BE2C (cell line): ENCODE results near the gene DEUP1.

ENCODE experiments used
- DNase-seq: peaks from one replicate; pipeline ENCODE4 v3.0.0-alpha.2; 2020
- H3K27me3 ChIP-seq: fragments of 250-450 bp; sonication (Bioruptor Pico); 2 replicates; pipeline ENCODE4 v1.5.1; 2020; ENCODE audit warnings: mild to moderate bottlenecking
- H3K36me3 ChIP-seq: fragments of 250-450 bp; sonication (Bioruptor Pico); 2 replicates; pipeline ENCODE4 v1.5.1; 2020; ENCODE audit warnings: mild to moderate bottlenecking
- H3K4me1 ChIP-seq: fragments of 250-450 bp; sonication (Bioruptor Pico); 2 replicates; pipeline ENCODE4 v1.5.1; 2020
- H3K4me3 ChIP-seq: 2 replicates; pipeline ENCODE4 v1.5.1; 2011; ENCODE audit warnings: low read depth, low read length
- H3K9me3 ChIP-seq: fragments of 250-450 bp; sonication (Bioruptor Pico); 2 replicates; pipeline ENCODE4 v1.5.1; 2020
- TF ChIP-seq, protein P1 (sequence below): IDR thresholded peaks from 2 replicates; pipeline ENCODE4 v1.5.1; 2012; ENCODE audit warnings: mild to moderate bottlenecking, low read depth, low read length

DEUP1 gene

DNA sequence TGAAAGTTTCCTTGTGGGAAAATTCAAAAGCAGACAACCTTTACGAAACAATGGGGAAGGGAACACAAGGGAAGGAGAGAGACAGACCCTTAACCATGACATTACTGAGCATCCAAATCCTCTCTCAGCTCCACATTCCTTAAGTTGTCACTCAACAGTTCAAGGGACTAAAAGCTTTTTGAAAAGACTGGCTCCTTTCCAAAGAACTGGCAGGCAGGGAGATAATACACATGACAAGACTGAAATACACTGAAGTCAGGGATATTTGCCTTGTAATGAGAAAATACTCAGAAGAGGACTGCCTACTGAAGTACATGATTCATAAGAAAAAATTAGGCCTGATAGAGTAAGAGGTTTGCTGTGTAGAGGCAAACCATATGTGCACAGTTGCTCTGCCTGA lies 143.6 kb downstream of the DEUP1 start:
- Histone ChIP-seq H3K4me3 (no peak overlapping the region), H3K4me1 (peaks cover 2% of the 10 kb centered on the region; the same call in 1 of the 2 replicates), H3K36me3 (peaks cover 38% of the 10 kb centered on the region), H3K27me3 (no peaks in the 10 kb centered on the region), H3K9me3 (no peaks in the 10 kb centered on the region; the same call in 1 of the 2 replicates)
- TF ChIP-seq, protein P1, sequence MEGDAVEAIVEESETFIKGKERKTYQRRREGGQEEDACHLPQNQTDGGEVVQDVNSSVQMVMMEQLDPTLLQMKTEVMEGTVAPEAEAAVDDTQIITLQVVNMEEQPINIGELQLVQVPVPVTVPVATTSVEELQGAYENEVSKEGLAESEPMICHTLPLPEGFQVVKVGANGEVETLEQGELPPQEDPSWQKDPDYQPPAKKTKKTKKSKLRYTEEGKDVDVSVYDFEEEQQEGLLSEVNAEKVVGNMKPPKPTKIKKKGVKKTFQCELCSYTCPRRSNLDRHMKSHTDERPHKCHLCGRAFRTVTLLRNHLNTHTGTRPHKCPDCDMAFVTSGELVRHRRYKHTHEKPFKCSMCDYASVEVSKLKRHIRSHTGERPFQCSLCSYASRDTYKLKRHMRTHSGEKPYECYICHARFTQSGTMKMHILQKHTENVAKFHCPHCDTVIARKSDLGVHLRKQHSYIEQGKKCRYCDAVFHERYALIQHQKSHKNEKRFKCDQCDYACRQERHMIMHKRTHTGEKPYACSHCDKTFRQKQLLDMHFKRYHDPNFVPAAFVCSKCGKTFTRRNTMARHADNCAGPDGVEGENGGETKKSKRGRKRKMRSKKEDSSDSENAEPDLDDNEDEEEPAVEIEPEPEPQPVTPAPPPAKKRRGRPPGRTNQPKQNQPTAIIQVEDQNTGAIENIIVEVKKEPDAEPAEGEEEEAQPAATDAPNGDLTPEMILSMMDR, result no peak
- DNase-seq, result no peak

DNA sequence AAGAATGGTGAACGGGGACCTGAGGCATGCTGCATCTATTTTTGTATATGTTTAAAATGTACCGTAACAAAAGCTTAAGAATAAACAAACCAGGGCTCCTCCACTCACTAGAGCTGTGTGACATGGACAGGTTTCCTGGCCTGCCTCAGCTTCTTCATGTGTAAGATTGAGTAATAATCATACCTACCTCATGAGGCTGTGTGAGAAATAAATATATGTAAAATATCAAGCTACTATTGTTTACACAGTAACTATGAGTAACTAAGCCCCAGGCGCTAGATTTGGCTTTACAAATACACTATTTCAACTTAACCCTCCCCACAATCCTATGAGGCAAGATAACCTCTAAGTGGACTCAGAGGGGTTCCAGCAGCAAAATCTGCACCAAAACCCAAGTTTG lies 146.3 kb downstream of the DEUP1 start:
- H3K4me1 ChIP-seq, result peaks cover 2% of the 10 kb centered on the region; the same call in 1 of the 2 replicates
- TF ChIP-seq, protein P1, result no peak

DNA sequence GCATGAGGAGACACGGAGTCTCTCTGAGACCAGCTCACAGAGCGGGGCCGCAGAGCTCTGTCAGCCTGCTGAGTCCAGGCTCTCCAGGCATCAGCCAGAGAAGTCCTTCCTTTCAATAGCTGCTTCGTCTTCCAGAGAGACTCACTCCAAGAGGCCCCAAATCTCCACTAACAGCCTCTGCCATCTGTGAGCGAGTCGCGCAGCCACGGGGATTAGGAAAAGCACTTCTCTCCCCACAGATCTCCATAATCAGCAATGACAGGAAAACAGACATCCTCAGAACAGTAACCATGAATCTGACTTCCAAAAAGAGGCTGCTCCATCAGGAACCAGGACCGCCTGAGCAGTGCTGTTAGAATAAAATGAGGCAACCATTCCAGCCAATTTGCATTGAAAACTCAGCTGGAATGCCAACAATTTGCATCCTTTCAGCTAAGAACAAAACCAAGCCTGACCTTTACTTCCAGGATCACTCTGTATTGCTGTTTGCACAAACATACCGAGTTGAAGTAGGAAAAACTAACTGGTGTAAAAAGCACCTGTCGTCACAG lies 147.2 kb downstream of the DEUP1 start:
- TF ChIP-seq, protein P1, result no peak

More for the DNA sequence above, 146.3 kb downstream of the DEUP1 start:
- no peak for DNase-seq
- Histone ChIP-seq H3K4me3 (no peak overlapping the region), H3K36me3 (peaks cover 40% of the 10 kb centered on the region), H3K27me3 (no peaks in the 10 kb centered on the region), H3K9me3 (no peaks in the 10 kb centered on the region; the same call in 1 of the 2 replicates)

DNA sequence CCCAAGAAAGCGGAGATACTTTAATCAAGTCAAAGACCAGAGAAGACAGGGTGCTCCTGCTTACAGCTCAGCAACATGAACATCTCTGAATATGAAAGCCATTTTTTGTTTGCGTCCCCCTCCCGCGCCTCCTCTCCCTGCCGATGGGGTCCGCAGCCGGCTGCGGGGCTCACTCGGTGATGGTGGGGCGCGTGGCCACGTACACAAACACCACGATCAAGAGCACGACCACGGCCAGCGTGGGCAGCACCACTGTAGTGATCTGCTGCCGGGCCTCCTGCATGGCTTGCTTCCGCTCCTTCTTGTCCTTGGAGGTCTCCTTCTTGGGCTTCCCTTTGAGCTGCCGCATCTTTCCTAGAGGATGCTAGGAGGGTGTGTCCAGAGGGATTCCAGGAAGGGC lies 148.3 kb downstream of the DEUP1 start:
- DNase-seq, result no peak
- Histone ChIP-seq H3K4me3 (no peak overlapping the region), H3K36me3 (peaks cover 40% of the 10 kb centered on the region), H3K27me3 (no peaks in the 10 kb centered on the region), H3K4me1 (peaks cover 2% of the 10 kb centered on the region; the same call in 1 of the 2 replicates), H3K9me3 (no peaks in the 10 kb centered on the region; the same call in 1 of the 2 replicates)
- TF ChIP-seq, protein P1, result no peak

More for the DNA sequence above, 147.2 kb downstream of the DEUP1 start:
- Histone ChIP-seq H3K9me3 (no peaks in the 10 kb centered on the region; the same call in 1 of the 2 replicates), H3K36me3 (peaks cover 40% of the 10 kb centered on the region), H3K4me3 (no peak overlapping the region), H3K4me1 (peaks cover 2% of the 10 kb centered on the region; the same call in 1 of the 2 replicates), H3K27me3 (no peaks in the 10 kb centered on the region)
- DNase-seq, result no peak

DNA sequence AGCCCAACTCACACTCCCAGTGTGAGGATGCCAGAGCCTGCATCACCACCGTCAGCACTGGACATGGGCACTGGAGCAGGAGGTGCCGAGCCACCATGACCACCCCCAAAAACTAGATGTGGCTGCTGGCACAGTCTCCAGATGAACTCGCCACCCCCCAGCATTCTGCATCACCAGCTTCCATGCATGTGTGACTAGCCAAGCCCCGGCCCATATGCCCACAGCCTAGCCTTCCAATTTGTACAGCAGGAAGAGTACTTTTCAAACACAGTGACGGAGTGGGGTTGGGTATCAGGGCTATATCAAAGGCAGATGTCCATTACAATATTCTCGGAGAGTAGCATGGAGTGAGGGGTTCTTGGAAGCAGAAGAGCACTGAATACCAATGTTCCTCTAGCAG lies 149.7 kb downstream of the DEUP1 start:
- Histone ChIP-seq H3K27me3 (no peaks in the 10 kb centered on the region), H3K4me1 (no peaks in the 10 kb centered on the region), H3K36me3 (peaks cover 38% of the 10 kb centered on the region), H3K9me3 (no peaks in the 10 kb centered on the region; the same call in 1 of the 2 replicates), H3K4me3 (no peak overlapping the region)
- DNase-seq, result no peak
- TF ChIP-seq, protein P1, result no peak

DNA sequence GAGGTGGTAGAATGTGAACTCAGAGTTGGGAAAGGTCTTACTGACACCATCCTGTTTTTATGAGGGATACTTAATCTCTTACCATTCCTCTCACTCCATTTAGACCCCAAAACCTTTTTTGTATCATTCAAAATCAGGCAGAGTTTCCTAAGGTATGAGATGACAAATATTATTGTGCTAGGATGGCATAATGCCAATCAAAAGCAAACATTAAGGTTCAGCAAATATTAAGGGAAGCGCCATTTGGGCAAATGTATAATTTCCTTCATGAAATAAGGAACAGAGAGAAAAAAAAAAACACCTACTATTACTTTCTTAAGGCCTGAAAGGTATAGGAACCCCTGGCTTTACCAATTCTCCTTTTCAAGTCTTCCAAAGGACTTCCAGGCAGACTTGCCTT lies 150.2 kb downstream of the DEUP1 start:
- Histone ChIP-seq H3K4me1 (no peaks in the 10 kb centered on the region), H3K27me3 (no peaks in the 10 kb centered on the region), H3K36me3 (peaks cover 33% of the 10 kb centered on the region), H3K4me3 (no peak overlapping the region), H3K9me3 (no peaks in the 10 kb centered on the region)
- DNase-seq, result no peak
- TF ChIP-seq, protein P1, result no peak
